ENCODE results near the gene PACS2. TPM values are rescaled to one million over a fixed set of nuclear protein-coding genes. Genes with fewer than 3 reads are reported as not detected.

Gene PACS2
- polyA plus RNA-seq, 12 donors, result 67.5 to 107 (median 84.6) TPM; not detected in 1

DNA sequence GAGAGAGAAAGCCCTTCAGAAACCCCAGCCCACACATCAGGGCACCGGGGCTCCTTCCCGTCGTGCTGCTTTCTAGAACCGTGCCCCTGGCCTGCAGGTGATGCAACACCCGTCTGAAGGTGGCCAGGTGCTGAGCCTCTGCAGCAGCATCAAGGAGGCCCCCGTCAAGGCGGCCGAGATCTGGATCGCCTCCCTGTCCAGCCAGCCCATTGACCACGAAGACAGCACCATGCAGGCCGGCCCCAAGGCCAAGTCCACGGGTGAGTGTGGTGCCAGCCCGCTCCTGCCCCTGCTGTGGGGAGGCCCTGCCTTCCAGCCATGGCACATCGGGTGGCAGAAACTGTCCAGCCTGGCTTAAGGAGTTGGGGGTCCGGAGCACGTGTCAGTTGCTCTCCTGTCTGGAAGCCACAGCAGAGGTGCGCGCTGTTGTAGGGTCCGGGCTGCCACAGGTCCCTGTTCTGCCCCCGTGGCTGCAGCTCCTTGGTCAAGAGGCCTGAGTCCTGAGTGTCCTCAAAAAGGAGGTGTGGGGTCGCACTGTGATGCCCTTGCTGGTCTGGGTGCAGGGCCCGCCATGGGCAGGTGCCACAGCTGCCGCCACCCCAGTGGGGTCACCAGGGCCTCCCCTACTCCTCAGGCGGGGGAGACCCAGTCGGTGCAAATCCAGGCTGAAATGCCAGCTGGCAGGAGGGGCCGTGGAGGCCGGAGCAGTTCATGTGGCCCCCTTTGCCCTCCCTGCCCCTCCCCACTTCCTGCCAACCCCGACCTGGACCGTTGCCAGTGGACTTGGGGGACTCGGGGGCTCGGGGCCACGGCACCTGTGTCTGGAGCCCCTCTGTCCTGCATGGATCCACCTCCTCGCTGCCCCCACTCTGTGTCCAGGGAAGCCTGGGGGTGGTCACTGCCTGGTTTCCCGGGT is 52.8 kb downstream of the PACS2 start:
- DNase-seq, result no peak

DNA sequence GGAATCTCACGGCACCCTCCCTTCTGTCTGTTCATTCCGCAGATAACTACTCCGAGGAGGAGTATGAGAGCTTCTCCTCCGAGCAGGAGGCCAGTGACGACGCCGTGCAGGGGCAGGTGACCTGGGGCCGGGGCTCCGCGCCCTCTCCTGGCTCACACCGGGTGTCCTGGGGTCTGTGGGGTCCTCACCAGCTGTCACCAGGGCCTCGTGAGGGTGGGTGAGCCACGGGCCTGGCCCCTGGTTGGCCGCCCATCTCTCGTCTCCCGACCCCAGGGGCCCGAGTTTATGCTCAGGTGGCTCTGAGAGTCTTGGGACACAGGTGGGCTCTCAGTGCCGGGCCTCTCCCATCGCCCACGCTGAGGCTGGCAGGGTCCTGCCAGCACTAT is 53.5 kb downstream of the PACS2 start:
- DNase-seq, result no peak

DNA sequence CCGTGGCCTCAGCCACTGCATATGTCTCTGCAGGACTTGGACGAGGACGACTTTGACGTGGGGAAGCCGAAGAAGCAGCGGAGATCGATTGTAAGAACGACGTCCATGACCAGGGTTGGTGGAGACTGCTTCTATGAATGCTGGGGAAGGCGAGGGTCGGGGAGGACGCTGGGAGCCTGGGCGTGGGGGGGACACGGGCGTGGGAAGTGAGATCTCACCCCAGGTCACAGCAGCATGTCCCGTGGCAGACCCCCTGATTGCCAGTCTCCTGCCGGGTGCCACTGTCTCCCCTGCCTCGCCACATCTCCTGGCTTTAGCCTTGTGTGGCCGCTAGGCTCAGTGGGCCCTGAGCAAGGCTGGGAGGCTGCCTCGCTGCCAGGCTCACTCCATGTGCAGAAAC is 53.9 kb downstream of the PACS2 start:
- DNase-seq, result no peak

DNA sequence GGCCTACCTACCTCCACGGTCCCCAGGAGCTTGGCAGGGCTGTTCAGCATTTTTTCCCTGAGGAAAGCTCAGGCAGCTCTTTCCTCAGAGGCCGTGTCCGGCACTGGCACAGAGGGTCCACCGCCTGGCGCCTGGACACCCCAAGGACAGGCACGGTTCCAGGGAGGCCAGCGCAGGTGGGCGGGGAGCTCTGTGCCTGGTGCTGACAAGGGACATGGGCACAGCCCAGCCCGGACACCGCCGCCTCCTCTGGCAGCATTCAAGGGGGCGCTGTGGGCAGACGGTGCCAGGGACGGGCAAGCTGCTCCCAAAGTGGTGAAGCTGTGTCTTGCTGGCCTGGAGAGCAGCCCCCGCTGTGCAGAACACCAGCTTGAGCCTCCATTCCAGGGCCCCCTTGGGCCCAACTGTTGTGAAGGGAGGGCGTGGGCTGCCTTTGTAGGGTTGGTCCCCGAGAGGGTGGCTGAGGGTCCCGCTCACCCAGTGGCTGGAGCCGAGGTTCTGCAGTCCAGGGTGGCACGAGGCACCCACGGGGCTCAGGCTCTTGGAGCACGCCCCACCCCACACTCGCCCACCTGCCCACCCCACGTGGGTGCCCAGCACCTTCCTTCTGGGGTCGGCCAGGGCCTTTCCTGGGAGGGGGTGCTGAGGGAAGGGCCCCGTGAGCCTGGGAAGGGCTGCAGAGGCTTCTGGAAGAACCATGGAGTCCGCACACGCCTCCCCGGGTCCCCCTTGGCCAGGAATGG is 54.5 kb downstream of the PACS2 start:
- no peak for DNase-seq

DNA sequence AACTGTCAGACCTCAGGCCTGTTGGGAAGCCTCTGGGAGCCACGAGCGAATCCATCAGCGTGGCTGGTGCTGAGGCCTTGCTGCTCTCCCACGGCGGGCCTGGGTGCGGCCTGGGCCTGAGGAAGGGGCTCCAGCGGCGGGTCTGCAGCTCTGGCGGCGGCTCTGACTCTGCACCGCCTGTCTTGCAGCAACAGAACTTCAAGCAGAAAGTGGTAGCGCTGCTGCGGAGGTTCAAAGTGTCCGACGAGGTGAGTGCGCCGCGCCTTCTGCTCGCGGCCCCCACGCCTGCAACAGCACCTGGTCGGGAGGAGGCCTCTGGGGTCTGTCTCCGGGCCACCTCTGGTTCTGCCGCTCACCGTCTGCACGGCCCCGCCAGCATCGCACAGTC is 55.1 kb downstream of the PACS2 start:
- DNase-seq, result no peak

DNA sequence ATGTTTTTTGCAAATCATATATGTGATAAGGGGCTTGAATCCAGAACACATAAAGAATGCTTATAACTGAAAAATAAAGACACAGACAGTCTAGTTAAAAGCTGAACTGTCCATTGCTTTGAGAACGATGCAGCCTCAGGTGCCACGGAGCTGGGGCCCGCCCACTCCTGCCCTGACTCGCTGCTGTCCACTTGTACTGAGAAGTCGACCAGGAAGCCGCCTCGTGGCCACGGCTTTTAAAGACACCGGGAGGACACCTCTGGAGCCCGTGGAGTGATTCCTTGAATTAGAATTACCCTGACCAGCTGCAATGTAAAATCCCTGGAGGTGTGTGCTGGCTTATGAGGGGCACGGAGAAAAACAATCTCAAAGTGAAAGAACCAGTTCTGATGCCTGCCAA is 59.8 kb downstream of the PACS2 start:
- DNase-seq, result no peak

DNA sequence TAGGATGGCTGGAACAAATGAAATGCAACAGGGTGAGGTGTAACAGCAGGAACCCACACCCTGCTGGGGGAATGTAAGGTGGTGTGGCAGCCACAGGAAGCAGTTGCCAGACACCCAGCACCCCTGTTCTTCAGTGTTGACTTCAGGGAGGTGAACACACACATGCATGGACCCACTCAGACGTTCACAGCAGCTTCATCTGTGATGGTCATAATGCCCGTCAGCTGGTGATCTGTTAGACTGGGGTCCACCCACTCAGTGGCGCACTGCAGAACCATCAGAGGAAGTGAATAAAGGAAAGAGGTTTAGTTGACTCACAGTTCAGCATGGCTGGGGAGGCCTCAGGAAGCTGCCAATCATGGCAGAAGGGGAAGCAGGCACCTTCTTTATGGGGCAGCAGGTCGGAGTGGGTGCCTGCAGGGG is 61.1 kb downstream of the PACS2 start:
- DNase-seq, result no peak

DNA sequence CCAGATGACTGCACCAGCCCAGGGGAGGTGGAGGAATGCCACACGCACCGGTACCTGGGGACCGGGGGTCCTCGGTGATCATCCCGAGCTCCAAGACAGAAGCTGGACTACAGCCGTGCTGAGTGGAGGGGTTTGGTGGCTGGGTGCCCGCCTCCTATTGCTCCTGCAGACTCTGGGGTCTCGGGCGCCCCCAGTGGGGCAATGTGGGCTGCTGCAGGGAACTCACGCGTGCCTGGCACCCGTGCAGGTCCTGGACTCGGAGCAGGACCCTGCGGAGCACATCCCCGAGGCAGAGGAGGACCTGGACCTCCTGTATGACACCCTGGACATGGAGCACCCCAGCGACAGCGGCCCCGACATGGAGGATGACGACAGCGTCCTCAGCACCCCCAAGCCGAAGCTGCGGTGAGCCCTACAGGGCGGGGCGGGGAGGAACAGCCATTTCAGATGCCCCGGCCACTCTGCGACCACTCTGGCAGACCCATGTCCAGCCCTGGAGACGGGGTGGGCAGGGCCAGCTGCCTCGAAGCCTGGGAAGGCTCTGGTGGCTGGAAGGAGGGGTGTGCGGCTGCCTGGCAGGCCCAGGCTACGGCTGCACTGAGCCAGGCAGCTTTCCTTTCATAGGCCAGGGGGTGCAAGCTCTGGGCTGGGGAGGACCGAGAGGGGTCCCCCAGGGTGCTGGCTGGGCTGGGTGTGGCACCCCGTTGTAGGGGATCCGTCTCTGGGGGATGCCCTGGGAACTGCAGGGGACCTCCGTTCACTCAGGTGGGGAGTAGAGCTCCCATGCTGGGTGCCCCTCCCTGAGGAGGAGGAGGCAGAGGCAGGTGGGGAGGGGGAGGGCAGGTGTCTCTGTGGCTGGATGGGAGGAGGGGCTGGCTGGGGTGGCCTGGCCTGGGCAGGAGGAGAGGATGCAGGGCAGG is 62.2 kb downstream of the PACS2 start:
- no peak for DNase-seq

DNA sequence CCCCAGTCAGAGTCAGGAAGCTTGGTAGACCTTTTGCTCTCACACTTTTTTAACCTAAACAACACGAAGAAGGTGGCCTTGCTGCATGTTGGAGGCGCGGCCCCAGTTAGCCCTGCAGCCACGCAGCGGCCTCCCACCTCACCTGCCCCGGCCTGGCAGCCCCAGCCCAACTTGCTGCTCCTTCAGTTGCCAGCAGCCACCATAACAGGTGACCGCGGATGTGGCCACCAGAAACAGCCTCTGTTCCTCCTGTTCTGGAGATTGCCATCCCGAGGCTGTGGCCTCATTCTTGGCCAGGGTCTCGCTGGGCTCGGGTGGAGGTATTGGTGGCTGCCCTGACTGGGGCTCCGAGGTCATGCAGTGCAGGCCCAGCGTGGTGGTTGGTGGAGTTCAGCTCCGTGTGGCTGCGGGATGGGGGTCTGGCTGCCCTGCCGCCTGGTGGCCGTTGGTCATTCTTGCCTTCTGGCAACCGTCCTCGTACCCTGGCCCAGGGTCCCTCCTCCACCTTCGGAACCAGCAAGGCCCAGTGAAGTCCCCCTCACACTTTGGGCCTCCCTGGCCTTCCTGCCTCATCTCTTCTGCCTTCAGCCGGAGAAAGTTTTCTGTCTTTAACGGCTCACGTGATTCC is 63.1 kb downstream of the PACS2 start:
- no peak for DNase-seq

DNA sequence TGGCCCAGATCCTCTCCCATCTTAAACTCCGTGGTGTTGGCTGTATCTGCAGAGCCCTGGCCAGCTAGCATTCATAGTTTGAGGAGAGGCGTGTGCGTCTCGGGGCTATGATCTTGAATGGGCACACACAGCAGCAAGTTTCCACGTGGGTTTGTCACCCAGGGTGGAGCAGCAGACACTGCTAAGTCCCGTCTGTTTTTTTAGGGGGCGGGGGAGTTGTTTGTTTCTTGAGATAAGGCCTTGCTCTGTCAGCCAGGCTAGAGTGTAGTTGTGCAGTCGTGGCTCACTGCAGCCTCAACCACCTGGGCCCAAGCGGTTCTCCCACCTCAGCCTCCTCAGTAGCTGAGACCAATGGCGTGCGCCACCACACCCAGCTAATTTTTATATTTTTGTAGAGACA is 63.7 kb downstream of the PACS2 start:
- no peak for DNase-seq

DNA sequence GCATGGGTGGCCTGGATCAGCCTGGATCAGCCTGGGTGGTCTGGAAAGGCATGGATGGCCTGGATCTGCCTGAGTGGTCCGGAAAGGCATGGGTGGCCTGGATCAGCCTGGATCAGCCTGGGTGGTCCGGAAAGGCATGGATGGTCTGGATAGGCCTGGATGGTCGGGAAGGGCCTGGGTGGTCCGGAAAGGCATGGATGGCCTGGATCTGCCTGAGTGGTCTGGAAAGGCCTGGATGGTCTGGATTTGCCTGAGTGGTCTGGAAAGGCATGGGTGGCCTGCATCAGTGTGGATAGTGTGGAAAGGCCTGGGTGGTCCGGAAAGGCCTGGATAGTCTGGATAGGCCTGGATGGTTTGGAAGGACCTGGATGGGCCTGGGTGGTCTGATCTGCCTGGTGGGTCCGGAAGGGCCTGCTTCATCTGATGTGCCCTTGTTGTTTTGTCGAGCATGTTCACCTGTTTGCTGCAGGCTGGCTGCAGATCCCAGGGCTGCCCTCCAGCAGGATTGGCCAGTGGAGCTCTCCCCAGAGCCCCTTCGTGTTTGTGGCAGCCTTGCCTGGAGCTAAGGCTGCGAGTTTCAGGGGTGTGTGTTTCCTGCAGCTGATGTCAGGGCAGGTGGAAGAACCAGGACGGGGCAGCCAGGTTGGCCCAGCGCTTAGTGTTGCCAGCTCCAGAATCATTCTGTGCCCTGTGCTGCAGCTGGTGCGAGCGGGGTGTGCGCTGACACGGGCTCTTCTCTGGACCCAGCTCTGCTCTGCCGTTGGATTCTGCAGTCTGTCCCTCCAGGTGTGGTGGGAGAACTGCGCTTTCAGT is 64.5 kb downstream of the PACS2 start:
- DNase-seq, result no peak

DNA sequence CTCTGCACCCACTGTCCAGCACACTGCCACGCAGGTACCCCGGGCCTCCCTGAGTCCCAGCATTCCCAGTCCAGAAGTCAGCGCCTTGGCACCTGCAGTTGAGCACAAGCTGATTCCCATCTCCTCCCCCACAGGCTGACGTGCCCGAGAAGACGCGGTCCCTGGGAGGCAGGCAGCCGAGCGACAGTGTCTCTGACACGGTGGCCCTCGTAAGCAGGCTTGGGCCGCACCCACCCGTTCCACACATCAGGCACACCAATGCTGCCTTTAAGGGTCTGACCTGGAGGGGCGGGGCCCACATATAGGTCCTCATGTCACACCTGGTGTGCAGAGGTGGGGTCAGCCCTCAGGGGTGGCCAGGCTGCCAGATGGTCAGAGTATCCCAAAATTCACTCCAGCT is 65.4 kb downstream of the PACS2 start:
- DNase-seq, result no peak

DNA sequence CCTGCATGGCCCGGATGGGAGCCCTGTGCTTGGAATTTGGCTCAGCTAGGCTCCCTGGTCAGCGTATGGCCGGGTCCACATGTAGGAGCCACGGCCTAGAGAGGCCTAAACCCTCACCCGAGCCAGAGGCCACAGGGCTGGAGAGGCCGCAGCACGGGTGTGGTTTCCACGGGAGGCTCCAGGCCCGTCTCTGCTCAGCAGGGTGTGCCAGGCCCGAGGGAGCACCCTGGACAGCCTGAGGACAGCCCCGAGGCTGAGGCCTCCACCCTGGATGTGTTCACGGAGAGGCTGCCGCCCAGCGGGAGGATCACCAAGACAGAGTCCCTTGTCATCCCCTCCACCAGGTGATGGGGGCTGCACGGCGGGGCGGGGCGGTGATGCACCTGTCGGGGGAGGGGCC is 66.2 kb downstream of the PACS2 start:
- DNase-seq, result no peak

DNA sequence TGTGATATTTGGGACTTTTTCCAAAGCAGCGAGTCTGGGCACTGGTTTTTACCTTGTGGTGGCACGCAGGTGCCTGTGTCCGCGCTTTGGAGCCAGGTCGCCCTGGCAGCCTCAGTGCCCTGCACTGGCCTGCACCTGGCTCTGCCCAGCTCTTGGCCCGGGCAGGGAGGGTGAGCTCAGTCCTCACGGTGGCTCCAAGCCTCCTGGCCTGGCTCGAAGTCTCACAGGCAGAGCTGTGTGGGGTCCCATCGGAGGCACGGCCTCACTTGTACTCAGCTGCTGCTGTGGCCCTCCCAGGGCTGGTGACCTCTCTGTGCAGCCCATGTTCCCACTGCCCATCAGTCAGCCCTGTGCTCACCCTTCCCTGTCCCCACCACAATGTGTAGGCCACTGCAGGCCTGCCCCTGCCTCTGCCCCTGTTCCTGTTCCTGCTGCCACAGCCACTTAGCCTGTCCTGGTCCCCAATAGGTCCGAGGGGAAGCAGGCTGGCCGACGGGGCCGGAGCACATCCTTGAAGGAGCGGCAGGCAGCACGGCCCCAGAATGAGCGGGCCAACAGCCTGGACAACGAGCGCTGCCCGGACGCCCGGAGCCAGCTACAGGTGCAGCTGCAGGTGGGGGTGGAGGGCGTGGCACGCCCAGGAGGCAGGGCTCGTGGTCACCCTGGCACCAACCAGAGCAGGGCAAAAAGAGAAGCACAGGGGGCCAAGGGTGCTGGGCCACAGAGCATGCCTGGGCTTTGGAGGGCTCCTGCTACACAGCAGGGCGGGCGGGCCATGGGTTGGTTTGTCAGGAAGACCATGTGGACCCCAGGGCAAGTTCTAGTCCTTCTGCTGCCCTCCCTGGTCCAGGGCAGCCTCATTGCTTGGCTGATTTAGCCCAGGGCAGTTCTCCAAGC is 67.1 kb downstream of the PACS2 start:
- DNase-seq, result no peak

DNA sequence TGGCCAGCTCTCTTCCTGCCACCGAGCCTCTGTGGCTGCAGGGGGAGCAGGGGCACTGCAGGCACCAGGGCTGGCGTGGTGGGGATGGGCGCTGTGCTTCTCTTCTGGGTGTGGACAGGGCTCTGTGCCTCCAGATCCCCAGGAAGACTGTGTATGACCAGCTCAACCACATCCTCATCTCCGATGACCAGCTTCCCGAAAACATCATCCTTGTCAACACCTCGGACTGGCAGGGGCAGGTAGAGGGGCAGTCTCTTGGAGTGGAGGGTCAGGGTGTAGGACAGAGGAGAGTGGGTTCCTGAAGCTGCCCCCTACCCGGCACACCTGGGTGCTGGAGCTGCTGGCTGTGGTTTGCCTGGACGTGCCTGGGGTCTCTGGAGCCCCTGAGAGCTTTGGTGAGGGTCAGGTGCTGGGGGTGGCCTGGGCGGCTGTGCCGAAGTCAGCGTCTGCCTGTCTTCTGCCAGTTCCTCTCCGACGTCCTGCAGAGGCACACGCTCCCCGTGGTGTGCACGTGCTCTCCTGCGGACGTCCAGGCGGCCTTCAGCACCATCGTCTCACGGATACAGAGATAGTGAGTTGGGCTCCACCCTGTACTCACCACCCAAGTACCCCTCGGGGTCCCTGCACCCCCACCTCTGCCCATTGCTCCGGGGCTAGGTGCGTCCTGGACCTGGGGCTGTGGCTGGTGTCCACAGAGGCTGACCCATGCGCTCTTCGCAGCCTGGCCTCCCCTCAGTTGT is 68.0 kb downstream of the PACS2 start:
- no peak for DNase-seq

DNA sequence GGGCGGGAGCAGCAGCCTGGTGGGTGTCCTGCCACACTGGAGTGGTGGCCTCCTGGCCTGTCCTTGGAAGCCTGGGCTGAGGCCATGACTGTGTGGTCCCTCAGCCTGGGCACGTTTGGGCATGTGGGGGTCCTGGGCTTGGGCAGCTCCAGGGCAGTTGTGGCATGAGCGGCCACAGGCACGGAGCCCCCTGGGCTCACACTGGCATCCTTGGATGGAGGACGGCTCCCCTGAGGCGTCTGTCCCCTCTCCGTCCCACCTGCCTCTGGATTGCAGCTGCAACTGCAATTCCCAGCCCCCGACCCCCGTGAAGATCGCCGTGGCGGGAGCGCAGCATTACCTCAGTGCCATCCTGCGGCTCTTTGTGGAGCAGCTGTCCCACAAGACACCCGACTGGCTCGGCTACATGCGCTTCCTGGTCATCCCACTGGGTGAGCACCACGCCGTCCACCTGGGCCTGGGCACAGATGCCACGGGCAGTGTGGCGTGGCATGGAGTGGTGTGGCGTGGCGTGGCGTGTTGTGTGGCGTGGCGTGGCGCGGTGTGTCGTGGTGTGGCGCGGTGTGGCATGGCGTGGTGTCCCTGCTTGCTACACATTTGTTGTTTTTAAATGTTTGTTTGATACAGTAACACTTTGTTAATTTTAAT is 68.7 kb downstream of the PACS2 start:
- no peak for DNase-seq

DNA sequence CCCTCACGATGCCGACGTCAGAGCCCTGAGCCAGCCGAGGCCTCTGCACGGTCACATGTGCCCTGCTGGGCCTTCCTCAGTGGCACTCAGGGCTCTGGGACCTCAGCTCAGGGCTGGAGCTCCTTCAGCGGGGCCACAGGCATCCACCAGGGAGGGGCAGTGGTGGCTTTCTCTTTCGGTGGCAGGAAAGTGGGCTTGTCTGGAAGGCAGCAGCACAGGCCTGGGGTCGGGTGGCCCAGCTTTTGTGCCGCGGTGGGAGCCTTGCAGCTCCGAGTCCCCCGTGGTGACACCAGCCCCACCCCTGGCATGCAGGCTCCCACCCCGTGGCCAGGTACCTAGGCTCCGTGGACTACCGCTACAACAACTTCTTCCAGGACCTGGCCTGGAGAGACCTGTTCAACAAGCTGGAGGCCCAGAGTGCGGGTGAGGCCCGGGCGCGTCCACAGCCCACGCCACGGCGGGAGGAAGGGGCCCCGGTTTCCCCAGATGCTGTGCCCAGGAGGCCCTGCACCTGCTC is 69.6 kb downstream of the PACS2 start:
- no peak for DNase-seq
